HG02623 (cell line): Measurements from ENCODE around the gene FMN1.

ENCODE experiments used
- ATAC-seq: cut with Tn5 transposase; IDR thresholded peaks from one replicate; pipeline ENCODE4 v1.9.1; 2021; ENCODE audit warnings: moderate library complexity; ENCODE audit not compliant: unreplicated experiment

The FMN1 gene

DNA sequence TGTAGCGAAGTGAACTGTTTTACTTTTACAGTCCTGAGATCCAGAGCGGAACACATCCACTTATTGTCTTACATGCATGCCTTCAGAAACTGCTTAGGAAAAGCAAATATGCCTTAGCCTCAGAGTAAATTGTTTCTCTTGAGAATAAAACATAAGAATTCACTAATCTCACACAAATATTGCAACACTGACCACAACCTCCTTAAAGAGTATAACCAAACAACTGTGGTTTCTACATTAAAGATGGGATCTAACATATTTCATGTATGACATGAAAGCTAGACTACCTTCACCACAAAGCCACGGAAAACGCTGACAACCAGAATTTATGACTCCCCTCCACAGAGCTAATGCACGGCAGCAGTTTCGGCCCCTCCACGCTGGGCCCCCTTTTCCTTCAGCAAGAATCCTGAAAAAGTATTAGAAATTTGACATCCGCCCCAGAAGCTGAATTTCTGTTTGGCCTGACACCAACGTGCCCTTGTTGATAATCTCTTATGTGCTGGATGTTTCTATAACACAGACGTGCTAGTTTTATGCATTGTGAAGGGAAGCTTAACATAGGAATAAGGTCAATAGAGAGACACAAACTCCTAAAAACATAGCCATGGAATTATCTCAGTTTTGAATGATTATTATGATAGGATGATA, 392.1 kb downstream of the FMN1 start:
- ATAC-seq = no peak

DNA sequence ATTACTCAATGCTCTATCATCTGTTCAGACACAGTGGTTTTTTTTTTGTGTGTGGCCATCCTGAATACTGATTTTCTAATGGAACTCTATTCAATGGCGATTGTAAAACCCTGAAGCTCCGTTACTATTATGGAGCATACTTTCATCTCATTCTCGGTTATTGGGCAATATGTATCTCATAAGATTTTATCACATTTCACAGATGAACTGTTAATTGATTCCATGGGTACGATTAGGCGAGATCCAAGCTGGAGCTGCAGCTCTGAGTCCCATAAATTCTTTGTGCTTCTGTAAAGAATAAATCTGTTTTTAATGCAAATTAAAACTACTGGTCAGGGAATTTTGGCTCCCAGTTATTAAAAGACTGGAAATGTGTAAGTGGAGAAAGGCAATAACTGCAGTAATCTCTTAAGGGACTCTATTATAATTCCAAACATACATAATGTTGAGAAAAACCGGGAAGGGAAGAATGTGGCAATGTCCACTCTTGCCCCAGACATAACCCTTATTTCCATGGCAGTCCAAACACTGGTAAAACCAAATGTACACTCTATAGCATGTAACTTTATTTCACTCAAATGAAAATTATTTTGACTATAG, 394.5 kb downstream of the FMN1 start:
- no peak for ATAC-seq

DNA sequence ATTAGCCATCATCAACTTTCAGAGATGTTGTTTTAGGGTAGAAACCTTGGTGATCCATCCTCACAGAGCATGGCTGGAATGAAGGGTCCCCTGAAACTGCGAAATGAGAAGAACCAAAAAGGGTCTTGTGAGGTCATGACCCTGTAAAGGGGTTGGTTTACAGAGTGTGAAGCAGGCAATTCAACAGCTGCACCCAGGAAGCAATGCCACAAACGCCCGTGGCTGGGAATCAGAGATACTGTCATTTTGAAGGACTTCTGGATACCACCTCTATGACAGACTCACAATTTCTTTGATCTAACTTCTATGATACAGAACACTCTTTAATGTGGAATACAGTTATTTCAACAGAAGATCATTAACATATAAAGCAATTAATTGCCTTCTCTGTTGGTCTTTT, 397.7 kb downstream of the FMN1 start:
- ATAC-seq = no peak

- ATAC-seq = no peak
These were observed 399.5 kb downstream of the FMN1 start for GRCh38 chr15:32794973-32795372.

DNA sequence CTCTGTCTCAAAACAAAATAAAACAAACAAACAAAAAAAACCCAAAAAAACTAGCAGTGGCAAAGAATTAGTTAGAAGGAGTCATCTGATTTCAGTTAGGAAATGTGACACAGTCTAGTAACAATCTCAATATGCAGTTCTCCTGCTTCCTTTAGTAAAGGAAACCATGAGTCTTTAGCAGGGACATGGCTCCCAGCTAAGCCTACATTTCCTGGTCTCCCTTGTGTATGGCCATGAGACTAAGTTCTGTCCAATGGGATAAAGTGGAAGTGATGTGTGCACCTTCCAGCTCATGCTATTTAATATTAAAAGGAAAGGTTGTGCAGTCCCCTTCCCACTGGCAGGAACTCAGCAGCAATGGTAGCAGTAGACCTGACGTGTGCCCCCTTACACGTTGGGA, 402.1 kb downstream of the FMN1 start:
- ATAC-seq = no peak

- ATAC-seq = no peak
These were observed 404.0 kb downstream of the FMN1 start for GRCh38 chr15:32790352-32790999.

GRCh38 chr15:32787949-32788348, 406.6 kb downstream of the FMN1 start:
- ATAC-seq = no peak

- no peak for ATAC-seq
These were observed 407.6 kb downstream of the FMN1 start for GRCh38 chr15:32786906-32787305.

- no peak for ATAC-seq
These were observed 409.9 kb downstream of the FMN1 start for GRCh38 chr15:32784581-32784980.

DNA sequence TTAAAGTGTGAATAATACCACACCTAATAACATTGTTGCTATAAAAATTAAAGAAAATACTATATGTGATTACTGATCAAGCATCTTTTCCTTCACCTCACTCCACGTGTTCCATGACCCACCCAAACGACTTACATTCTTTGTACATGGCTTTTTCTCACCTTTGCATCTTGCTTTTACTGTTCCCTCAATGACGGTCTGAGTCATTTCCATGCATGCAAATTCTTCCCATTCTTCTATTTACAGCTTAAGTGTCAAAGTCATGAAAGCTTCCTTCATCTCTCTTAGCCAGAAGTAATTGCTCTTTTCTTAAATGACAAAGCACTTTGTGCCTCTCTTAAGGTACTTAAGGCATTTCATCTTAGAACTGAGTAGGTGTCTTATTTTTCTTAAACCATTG, 412.7 kb downstream of the FMN1 start:
- no peak for ATAC-seq

DNA sequence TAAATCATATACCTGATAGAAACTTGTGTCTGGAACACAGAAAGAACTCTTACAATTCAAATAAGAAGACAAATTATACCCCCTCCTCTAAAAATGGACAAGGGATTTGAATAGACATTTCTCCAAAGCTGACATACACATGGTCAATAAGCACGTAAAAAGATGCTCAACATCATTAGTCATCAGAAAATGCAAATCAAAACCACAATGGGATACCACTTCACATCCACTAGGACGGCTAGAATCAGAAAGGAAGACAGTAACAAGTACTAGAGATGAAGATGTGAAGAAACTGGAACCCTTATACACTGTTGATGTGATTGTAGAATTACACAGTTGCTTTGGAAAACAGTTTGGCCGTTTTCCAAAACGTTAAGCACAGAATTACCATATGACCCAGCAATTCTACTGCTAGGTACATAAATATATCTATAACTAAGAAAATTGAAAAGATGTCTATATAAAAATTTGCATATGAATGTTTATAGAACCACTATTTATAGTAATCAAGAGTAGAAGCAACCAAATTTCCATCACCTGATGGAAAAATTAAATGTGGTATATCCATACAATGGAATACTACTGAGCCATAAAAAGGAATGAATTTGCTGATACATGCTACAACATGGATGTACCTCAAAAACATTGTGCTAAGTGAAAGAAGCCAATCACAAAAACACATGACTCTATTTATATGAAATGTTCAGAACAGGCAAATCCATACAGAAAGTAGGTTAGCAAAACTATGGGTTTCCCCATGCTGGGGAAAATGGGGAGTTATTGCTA, 415.9 kb downstream of the FMN1 start:
- no peak for ATAC-seq

DNA sequence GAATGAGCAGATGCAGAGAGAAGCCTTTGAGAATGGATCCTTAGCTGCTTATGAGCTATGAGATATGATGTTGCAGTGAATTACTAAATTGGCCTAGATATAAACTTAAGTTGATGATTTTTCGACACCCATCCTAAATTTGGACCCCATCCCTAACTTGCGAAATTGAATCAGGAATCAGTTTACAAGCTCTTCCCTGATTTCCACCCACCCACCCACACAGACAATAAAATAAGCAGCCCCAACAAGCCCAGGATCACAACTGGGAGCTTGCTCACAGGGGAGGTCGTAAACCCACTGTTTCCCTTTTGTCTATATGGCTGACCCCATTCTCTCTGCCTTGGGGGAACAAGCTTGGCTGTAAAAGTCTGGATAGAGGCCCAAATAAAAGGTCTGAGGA, 419.4 kb downstream of the FMN1 start:
- no peak for ATAC-seq

GRCh38 chr15:32774022-32774421, 420.5 kb downstream of the FMN1 start:
- ATAC-seq = no peak

DNA sequence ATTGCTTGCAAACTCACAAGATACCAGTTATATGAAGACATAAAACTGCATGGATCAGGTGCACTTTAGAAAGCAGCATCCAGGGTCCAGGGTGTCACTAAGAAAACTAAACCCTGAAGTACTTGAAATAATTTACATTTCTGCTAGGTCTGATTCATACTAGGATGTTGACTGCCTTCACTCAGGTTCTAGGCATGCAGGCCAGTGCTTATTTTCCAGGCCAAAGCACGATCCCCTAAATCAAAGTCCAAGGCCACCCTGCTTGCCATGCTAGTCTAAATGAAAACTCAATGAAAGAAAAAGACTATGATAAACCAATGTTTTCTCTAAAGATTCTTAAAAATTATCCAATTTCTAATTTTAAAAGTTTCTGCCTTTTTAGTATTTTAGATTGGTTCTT, 427.3 kb downstream of the FMN1 start:
- no peak for ATAC-seq

DNA sequence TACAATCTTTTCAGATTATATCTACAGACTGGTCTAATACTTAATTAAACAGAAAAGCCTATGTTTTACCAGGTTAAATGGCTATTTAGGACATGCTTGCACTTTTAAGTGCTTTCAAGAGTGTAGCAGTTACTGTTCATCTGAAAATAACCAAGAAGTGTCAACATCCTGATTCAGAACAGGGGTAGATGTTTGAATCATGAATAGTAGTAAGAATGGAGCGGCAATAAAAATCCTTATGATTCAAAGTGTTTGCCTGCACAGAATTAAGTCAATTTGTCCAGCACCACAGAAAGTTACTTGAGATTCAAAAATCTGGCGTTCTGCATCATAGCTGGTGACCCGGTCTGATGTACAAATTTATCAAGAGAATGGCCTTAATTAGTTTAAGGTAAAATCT, 428.4 kb downstream of the FMN1 start:
- no peak for ATAC-seq

GRCh38 chr15:32765236-32765635, 429.3 kb downstream of the FMN1 start:
- no peak for ATAC-seq

DNA sequence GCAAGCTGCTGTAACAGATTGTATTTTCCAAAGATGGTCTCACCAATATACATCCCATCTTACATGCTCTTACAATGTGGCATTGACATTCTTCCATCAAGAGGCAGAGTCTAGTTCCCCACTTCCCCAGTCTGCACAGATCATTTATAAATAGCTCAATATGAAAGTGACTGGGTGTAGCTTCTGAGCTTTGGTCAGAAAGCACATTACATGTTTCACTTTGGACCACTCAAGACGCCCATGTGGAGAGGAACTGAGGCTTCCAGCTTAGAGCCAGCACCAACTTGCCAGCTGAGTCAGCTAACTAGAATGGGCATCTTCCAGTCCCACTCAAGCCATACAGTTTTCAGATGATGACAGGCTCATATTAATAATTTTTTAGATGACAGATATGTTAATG, 431.2 kb downstream of the FMN1 start:
- ATAC-seq = no peak

- ATAC-seq = no peak
These were observed 437.1 kb downstream of the FMN1 start for GRCh38 chr15:32757426-32757825.

DNA sequence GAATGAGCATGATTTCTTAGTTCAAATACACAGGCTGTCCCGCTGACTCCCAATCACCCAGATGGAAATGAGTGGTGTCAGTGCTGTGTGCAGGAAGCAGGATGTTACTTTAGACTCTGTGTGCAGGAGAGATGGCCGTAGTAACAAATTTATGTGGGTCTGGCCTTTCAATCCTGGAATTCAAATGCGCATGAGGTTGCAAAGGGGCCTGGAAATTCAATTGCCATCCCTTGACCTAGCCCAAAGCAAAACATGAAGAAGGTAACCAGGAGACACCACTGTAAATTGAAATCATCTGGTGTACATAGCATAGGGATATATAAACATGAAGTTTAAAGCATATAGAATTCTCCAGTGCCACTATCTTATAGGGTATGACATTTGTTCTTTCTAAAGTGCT, 443.5 kb downstream of the FMN1 start:
- ATAC-seq = no peak

DNA sequence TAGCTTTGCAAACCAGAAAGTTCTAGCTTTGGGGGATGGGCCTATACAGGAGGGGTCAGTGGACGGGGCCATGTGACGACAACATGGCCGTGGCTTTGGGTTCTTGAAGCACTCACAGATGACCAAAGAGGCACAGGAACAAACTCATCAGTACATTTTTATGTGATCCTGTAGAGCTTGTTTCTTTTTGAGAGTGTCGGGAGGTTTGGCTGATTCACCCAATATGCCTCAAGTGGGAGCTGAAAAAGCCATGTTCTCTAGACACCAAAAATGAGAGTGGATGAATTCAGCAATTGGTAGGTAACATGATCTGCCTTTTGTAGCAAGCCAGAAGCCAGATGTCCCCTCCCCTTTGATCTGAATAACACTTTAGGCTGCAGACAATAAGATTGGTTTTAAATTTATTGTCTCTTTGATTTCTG, 446.6 kb downstream of the FMN1 start:
- no peak for ATAC-seq

- no peak for ATAC-seq
These were observed 448.2 kb downstream of the FMN1 start for GRCh38 chr15:32746116-32746857.
